ENCODE measurements around the gene SLC9A9.

DNA sequence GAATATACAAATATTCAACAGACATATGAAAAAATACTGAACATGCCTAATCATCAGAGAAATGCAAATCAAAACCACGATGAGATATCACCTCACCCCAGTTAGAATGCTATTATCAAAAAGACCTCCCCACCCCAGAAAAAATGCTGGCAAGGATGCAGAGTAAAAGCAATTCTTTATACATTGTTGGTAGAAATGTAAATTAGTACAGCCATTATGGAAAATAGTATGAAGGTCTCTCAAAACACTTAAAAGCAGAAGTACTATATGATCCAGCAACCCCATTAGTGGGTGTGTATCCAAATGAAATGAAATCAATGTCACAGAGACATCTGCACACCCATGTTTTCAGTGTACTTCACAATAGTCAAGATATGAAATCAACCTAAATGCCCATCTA is 420.0 kb downstream of the SLC9A9 start:
- TF ChIP-seq, protein P1, sequence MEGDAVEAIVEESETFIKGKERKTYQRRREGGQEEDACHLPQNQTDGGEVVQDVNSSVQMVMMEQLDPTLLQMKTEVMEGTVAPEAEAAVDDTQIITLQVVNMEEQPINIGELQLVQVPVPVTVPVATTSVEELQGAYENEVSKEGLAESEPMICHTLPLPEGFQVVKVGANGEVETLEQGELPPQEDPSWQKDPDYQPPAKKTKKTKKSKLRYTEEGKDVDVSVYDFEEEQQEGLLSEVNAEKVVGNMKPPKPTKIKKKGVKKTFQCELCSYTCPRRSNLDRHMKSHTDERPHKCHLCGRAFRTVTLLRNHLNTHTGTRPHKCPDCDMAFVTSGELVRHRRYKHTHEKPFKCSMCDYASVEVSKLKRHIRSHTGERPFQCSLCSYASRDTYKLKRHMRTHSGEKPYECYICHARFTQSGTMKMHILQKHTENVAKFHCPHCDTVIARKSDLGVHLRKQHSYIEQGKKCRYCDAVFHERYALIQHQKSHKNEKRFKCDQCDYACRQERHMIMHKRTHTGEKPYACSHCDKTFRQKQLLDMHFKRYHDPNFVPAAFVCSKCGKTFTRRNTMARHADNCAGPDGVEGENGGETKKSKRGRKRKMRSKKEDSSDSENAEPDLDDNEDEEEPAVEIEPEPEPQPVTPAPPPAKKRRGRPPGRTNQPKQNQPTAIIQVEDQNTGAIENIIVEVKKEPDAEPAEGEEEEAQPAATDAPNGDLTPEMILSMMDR (conservative IDR thresholded peaks at IDR 0.05 in 1 of 2, IDR thresholded peaks at IDR 0.05 in 1 of 2; ENCODE audit: low read depth in 1 of 2, low read length in 2 of 2): no peak
- TF ChIP-seq EZH2 (IDR thresholded peaks at IDR 0.05; ENCODE audit: low read length, missing control alignments): no peak

Measured in fibroblast of lung (primary cell).